HFFc6 (cell line): ENCODE results near the gene TH. TPM values are rescaled to one million over a fixed set of nuclear protein-coding genes. Genes with fewer than 3 reads are reported as not detected.

ENCODE experiments used
- DNase-seq: peaks from one replicate; pipeline ENCODE4 v3.0.0-alpha.2; 2018
- H3K27ac Mint-ChIP-seq: 2 replicates; pipeline ENCODE4 v1.8.0; 2020; ENCODE audit warnings: mild to moderate bottlenecking, mixed read lengths
- H3K27me3 Mint-ChIP-seq: 2 replicates; pipeline ENCODE4 v1.8.0; 2021; ENCODE audit warnings: mild to moderate bottlenecking, moderate library complexity, mixed read lengths; ENCODE audit not compliant: insufficient read depth
- H3K36me3 Mint-ChIP-seq: 2 replicates; pipeline ENCODE4 v1.8.0; 2021; ENCODE audit warnings: low read depth, mixed read lengths
- H3K4me1 Mint-ChIP-seq: 2 replicates; pipeline ENCODE4 v1.8.0; 2020; ENCODE audit warnings: low read depth, mixed read lengths
- H3K4me3 Mint-ChIP-seq: 2 replicates; pipeline ENCODE4 v1.8.0; 2020; ENCODE audit warnings: mild to moderate bottlenecking, moderate library complexity, mixed read lengths
- H3K9me3 Mint-ChIP-seq: 2 replicates; pipeline ENCODE4 v1.8.0; 2020; ENCODE audit warnings: mild to moderate bottlenecking, mixed read lengths
- CTCF ChIP-seq: fragments of 200-600 bp; sonication (generic); IDR thresholded peaks from 2 replicates; pipeline ENCODE4 v1.5.0; 2021; ENCODE audit warnings: antibody characterized with exemption, mild to moderate bottlenecking
- total RNA-seq, 6 experiments: library from RNA; stranded (reverse); fragmentation: NEBNext Ultra II Directional; extraction: Animal tissue kit (Norgen Biotek cat#: 25700); gene quantifications; 2 replicates in 1 of 6; 3 replicates in 5 of 6; pipeline ENCODE4 v1.2.3, GENCODE V29; 2021

TH gene
- total RNA-seq, 6 experiments from 2014 or later: not detected

GRCh38 chr11:2138431-2139122 is 33.0 kb downstream of the TH start:
- H3K9me3 Mint-ChIP-seq: no peaks in the 10 kb centered on the region

DNA sequence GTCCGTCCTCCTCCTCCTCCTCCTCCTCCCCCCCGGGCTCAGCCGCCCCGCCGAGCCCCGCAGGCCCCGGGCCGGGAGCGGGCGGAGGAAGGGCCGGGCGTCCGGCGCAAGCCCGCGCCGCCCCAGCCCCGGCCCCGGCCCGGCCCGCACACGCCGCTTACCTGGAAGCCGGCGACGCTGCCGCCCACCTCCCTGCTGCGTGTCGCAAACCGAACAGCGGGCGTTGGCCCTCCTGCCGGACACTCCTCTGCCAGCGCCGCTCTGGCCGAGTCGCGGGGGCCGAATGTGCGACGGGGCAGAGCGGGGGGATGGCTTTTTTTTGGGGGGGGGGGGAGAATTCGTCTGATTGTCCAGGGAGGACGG is 33.6 kb downstream of the TH start:
- Mint-ChIP-seq H3K9me3 (no peaks in the 10 kb centered on the region), H3K4me1 (peaks cover 13% of the 10 kb centered on the region), H3K4me3 (peak overlapping the region; percentile 62; the same call in 1 of the 2 replicates), H3K27me3 (peaks cover 51% of the 10 kb centered on the region), H3K36me3 (no peaks in the 10 kb centered on the region), H3K27ac (no peak overlapping the region)
- no peak for TF ChIP-seq CTCF
- no peak for DNase-seq

More at GRCh38 chr11:2138431-2139122, 33.0 kb downstream of the TH start:
- H3K4me1 Mint-ChIP-seq: peaks cover 15% of the 10 kb centered on the region
- H3K4me3 Mint-ChIP-seq: peak overlapping the region; percentile 62; the same call in 1 of the 2 replicates
- no peak for DNase-seq
- peaks cover 50% of the 10 kb centered on the region for H3K27me3 Mint-ChIP-seq
- H3K36me3 Mint-ChIP-seq: no peaks in the 10 kb centered on the region
- no peak overlapping the region for H3K27ac Mint-ChIP-seq
- TF ChIP-seq CTCF: no peak

DNA sequence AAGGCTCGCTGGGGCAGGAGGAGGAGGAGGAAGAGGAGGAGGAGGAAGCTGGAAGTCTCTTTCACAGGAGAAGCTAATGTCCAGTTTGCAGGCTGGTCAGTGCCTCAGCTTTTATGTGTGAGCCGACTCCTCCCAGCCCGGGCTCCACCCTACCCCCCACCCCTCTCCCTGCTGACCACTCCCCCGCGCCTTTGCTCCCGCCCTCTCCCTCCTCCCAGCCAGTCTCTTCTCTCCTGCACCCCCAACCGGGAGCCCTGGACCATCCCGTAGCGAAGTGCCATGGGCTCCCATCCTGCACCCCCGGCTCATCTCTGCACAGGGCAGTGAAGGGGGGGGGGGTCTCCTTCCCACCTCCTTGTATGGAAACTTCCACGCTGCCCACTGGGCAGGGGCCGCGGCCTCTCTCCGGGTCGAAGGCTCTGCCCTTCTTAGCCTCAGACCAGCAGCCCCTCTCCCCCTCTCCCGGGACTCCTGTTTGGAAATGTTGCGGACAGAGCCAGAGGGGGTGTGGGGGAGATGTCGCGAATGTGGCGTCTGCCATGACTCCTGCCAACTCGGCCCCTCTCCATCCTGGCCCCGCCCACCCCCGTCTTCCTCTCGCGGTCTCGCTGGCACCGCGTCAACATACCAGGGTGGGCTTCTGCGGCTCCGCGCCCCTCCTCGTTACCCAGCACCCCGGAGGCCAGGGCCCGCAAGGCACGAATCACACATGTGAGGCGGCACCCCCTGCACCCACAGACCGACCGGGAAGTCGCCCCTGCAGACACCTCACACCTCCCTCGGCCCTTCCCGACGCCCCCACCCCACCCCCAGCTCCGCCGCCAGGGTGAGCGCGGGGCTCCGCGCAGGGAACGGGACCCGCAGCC is 34.2 kb downstream of the TH start:
- Mint-ChIP-seq H3K4me1 (peaks cover 7% of the 10 kb centered on the region), H3K27me3 (peaks cover 51% of the 10 kb centered on the region)
- DNase-seq: peak; percentile 18

DNA sequence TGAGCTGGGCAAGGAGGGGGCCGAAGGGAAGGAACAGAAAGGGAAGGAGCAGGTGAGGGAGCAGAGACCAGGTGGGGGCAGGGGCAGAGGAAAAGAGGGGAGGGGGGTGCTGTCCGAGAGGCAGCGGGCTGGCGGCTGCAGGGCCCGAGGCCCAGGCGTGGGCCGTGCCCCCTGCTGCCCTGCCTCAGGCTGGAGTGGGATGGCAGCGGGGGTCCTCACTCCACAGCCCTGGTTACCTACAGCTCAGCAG is 34.7 kb downstream of the TH start:
- Mint-ChIP-seq H3K27me3 (peaks cover 48% of the 10 kb centered on the region), H3K36me3 (no peaks in the 10 kb centered on the region), H3K9me3 (no peaks in the 10 kb centered on the region), H3K27ac (no peak overlapping the region), H3K4me3 (no peak overlapping the region), H3K4me1 (peaks cover 2% of the 10 kb centered on the region; the same call in 1 of the 2 replicates)
- TF ChIP-seq CTCF: no peak
- DNase-seq: no peak

More for the DNA sequence above, 34.2 kb downstream of the TH start:
- Mint-ChIP-seq H3K9me3 (no peaks in the 10 kb centered on the region), H3K4me3 (no peak overlapping the region), H3K36me3 (no peaks in the 10 kb centered on the region), H3K27ac (no peak overlapping the region)
- TF ChIP-seq CTCF: no peak

- no peak for DNase-seq
- Mint-ChIP-seq H3K4me3 (no peak overlapping the region), H3K4me1 (no peaks in the 10 kb centered on the region), H3K27me3 (peaks cover 50% of the 10 kb centered on the region), H3K36me3 (no peaks in the 10 kb centered on the region), H3K27ac (no peak overlapping the region), H3K9me3 (no peaks in the 10 kb centered on the region)
- no peak for TF ChIP-seq CTCF
Measured at GRCh38 chr11:2136209-2136951, 35.2 kb downstream of the TH start.
